Neuron (in vitro differentiated cells): ENCODE results near the gene RUFY4.

Experiments used
- H2AFZ ChIP-seq: one replicate; pipeline ENCODE4 v1.6.1; 2013; ENCODE audit warnings: low read depth, mild to moderate bottlenecking, inconsistent platforms, low read length, moderate library complexity
- H3K27me3 ChIP-seq: one replicate; pipeline ENCODE4 v1.6.1; 2013; ENCODE audit warnings: low read length; ENCODE audit not compliant: insufficient read depth
- H3K36me3 ChIP-seq: one replicate; pipeline ENCODE4 v1.6.1; 2013; ENCODE audit warnings: low read length; ENCODE audit not compliant: insufficient read depth
- H3K4me1 ChIP-seq: one replicate; pipeline ENCODE4 v1.6.1; 2013; ENCODE audit warnings: low read length; ENCODE audit not compliant: insufficient read depth
- H3K4me3 ChIP-seq: 2 replicates; pipeline ENCODE4 v1.5.1; 2013; ENCODE audit warnings: mild to moderate bottlenecking, low read length, moderate library complexity
- H3K9me3 ChIP-seq: one replicate; pipeline ENCODE4 v1.6.1; 2013; ENCODE audit warnings: low read length

The RUFY4 gene

DNA sequence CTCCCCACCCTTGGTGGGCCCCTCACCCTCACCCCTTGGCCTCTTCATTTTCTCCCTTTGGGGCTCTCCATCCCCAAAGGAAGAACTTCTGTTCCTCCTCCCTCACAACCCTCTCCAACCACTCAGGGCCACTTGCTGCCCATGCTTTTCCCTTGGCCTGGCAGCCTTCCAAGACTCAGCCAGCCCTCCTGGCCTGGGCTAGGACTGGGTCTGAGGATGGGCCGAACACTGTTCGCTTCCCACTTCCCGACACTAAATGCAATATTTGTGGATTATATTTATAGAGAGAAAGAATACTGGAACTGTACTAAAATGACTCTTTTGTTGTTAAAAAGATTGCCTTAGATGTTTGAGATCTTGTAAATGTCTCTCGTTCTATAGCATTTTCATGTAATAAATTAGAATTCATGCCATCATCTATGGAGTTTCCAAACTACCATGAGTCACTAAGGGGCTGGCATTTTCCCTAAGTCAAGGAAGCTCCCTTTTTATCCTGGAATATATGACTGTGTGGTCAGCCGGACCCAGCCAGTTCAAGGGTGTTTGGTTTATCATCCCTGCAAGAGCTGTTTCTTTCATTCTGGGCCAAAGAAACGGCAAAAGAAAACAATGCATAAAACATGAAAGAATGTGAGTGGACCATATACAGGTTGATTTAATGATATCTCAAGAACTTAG, 60.5 kb downstream of the RUFY4 start:
- Histone ChIP-seq H2AFZ (no peak overlapping the region), H3K4me3 (no peak overlapping the region), H3K4me1 (no peaks in the 10 kb centered on the region), H3K27me3 (no peaks in the 10 kb centered on the region), H3K36me3 (no peaks in the 10 kb centered on the region), H3K9me3 (no peaks in the 10 kb centered on the region)

- Histone ChIP-seq H3K9me3 (no peaks in the 10 kb centered on the region), H3K4me1 (no peaks in the 10 kb centered on the region), H3K4me3 (no peak overlapping the region), H3K27me3 (peaks cover 3% of the 10 kb centered on the region), H3K36me3 (no peaks in the 10 kb centered on the region), H2AFZ (no peak overlapping the region)
These were observed 61.3 kb downstream of the RUFY4 start for GRCh38 chr2:218130377-218130776.

DNA sequence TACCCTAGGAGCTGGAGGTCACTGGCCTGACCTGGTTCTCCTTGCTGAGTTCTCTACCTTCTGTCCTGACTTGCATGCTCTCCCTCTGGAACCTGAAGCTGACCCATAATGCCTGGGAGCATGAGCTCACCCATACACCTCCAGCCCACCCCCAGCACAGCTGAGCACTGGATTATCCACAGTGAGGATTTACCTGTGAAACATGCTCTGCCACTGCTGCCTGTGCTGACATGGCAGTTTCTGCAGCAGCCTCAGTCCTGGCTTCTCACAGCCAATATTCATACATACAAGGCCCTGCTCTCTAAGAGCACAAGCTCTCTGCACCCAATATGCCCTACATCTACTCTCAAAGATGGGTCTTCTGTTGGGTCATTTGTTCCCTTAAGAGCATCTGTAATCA, 61.8 kb downstream of the RUFY4 start:
- H3K36me3 ChIP-seq, result no peaks in the 10 kb centered on the region
- H3K27me3 ChIP-seq, result peaks cover 3% of the 10 kb centered on the region
- H3K9me3 ChIP-seq, result no peaks in the 10 kb centered on the region
- H3K4me3 ChIP-seq, result no peak overlapping the region
- H3K4me1 ChIP-seq, result no peaks in the 10 kb centered on the region
- H2AFZ ChIP-seq, result no peak overlapping the region

DNA sequence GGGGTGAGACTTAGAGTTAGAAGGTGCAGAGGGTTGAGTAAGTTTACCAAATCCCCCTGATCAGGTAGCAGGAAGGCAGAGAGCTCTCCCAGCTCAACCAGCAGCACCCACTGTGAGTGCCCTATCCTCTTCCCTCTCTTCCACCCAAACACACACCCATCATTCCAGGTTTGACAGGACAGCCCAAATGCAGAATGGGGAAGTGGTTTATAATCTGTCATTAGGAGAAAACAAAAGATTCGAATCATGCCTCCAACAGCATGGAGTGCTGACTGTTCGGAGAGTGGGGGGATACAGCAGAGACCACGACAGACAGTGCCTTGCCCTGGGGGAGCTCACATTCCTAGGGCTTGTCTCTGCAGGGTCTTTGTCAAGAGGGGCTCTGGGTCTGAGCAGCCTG, 68.5 kb downstream of the RUFY4 start:
- Histone ChIP-seq H3K27me3 (peaks cover 9% of the 10 kb centered on the region), H3K4me3 (no peak overlapping the region), H3K4me1 (no peaks in the 10 kb centered on the region), H3K36me3 (no peaks in the 10 kb centered on the region), H2AFZ (no peak overlapping the region), H3K9me3 (no peaks in the 10 kb centered on the region)

DNA sequence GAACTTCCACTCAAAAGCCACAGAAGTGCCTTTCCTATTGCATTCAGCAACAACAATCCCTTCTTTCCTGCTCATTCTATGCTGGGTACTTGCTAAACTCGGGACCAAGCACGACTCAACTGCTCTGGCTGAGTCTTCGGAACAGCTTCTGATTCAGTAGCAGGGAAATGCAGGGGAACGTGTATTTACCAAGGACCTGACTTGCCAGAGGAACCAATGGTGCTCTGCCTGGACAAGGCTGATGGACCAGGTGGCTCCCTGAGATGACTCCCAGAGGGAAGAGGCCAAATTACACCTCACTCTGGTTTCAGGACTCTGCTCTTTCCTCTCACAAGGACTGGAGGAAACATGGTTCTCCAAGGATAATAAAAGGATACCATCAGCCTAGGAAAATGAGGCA, 69.0 kb downstream of the RUFY4 start:
- H3K9me3 ChIP-seq, result no peaks in the 10 kb centered on the region
- no peaks in the 10 kb centered on the region for H3K4me1 ChIP-seq
- H3K36me3 ChIP-seq, result no peaks in the 10 kb centered on the region
- peaks cover 9% of the 10 kb centered on the region for H3K27me3 ChIP-seq
- no peak overlapping the region for H3K4me3 ChIP-seq
- H2AFZ ChIP-seq, result no peak overlapping the region
